Inferior parietal cortex (tissue), 1 donor: ENCODE results near the gene PTPRN2.
"Not testable (repeated sequence)": the region's sequence is repeated elsewhere in the genome, so short reads cannot be mapped to it uniquely, and the experiment has no call there.

ENCODE experiments used
- DNase-seq: peaks from one replicate; pipeline ENCODE4 v3.0.0-alpha.2; 2016; ENCODE audit errors: extremely low spot score

PTPRN2 gene

GRCh38 chr7:158279539-158280447 is 307.8 kb downstream of the PTPRN2 start:
- no peak for DNase-seq

GRCh38 chr7:158278745-158279320 is 308.8 kb downstream of the PTPRN2 start:
- no peak for DNase-seq

- no peak for DNase-seq
These were observed 310.1 kb downstream of the PTPRN2 start for GRCh38 chr7:158277219-158278141.

DNA sequence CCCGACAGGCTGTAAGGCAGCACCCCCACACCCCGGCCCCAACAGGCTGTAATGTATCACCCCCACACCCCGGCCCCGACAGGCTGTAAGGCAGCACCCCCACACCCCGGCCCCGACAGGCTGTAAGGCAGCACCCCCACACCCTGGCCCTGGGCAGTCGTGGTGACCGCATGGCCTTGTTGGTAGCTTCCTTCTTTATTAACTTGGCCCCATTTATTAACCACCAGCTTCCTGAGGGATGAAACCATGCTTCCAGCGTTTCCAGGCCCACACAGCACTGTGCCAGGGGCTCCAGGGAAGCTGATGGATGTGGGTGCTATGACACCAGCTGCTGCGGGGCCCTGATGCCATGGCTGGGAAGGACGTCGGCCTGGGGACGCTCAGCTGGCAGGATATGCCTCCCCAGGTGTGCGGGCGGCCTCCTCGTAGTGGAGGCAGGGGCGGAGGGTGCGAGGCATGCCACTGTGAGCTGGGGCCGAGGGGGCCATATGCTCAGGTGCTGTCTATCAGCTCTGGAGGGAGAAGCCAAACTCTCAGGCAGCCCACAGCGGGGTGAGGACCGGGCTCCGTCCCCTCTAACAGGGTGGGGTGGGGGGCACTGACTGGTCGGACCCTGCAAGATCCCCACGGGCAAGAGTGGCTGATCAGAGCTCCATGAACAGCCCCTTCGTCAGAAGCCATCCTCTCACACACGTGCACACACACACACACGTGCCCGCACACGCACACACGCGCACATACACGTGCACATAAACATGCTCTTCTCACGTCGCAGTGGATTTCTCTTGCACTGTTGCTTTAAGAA is 311.0 kb downstream of the PTPRN2 start:
- DNase-seq = no peak

DNA sequence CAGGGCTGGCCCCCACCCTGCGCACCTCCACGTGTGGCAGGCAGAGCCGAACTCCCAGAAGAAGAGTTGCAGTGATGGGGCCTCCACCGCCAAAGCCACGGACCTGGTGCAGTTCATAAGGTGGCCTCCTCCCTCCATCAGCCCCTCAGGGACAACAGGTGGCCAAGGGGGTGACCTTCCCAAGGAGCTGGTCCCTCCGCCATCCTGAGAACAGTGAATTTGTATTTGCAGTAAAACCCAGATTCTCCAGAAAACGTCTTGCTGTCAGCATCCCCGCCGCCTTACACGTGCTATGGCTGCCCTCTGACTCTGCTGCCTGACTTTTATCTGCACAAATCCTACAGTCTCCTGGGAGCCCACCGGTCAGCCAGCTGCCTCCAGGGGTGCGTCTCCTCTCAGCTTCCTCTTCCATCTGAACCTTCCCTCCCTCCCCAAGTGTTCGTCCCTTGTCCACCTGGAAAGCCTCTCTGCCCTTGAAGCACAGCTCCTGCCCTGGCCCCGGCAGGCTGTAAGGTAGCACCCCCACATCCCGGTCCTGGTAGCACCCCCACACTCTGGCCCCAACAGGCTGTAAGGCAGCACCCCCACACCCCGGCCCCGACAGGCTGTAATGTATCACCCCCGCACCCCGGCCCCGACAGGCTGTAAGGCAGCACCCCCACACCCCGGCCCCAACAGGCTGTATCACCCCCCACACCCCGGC is 311.8 kb downstream of the PTPRN2 start:
- no peak for DNase-seq

DNA sequence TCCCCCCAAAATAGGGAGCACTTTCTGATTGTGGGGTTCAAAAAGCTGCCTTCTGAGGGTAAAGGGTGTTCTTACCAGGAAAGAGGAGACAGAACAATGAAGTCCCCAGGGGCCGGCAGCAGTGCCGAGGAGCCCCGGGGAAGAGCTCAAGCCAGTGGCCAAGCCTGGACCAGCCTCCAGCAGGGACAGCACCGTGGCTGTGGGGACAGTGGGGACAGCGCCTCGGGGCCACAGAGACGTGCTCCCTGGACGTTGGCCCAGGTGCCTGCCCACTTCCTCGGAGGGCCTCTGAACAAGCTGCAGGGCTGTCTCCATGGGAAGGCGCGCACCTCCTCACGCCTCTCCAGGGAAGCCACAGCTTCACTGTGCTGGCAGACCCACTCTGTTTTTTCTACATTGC is 312.6 kb downstream of the PTPRN2 start:
- no peak for DNase-seq

- no peak for DNase-seq
These were observed 313.2 kb downstream of the PTPRN2 start for GRCh38 chr7:158274404-158274811.

DNA sequence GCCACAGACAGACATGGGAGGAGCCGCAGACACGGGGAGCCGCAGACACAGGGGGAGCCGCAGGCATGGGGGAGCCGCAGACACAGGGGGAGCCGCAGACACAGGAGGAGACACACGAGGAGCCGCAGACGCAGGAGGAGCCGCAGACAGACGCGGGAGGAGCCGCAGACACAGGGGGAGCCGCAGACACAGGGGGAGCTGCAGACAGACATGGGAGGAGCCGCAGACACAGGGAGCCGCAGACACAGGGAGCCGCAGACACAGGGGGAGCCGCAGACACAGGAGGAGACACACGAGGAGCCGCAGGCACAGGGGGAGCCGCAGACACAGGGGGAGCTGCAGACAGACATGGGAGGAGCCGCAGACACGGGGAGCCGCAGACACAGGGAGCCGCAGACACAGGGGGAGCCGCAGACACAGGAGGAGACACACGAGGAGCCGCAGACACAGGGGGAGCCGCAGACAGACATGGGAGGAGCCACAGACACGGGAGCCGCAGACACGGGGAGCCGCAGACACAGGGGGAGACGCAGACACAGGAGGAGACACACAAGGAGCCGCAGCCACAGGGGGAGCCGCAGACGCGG is 313.8 kb downstream of the PTPRN2 start:
- not testable (repeated sequence) for DNase-seq

GRCh38 chr7:158273138-158273651 is 314.4 kb downstream of the PTPRN2 start:
- no peak for DNase-seq

- no peak for DNase-seq
These were observed 315.0 kb downstream of the PTPRN2 start for GRCh38 chr7:158272509-158273137.

DNA sequence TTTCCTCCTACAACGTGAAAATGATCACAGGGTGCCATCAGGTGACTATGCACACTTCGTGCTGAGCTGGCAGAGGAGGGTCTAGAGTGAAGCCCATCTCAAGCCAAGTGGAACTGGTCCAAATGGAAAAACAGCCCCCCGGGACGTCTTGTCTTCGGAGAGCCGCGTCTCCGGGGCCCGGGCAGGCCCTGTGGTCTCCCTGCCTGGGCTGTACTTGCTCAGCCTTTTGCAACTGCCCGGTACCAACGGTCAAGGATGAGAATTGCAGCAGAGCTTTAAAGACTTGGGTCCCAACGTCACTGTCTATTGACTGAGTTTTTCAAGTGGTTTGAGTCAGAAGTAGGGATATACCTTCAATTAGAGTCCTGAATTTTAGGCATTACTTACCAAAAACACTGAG is 315.5 kb downstream of the PTPRN2 start:
- no peak for DNase-seq

DNA sequence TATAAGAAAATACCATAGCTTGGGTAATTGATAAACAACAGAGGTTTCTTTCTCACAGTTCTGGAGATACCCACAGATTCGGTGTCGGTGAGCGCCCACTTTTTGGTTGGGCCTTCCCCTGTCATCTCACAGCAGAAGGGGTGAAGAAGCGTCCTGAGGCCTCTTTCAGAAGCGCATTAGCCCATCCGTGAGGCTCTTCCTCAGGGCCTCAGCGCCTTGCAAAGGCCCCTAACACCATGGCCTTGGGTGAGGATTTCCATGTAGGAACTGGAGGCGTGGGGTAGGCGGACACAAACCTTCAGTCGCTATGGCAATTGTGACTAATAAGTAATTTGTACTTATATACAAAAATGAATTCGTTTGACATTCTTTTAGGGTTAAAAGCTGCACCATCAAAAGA is 316.0 kb downstream of the PTPRN2 start:
- no peak for DNase-seq

DNA sequence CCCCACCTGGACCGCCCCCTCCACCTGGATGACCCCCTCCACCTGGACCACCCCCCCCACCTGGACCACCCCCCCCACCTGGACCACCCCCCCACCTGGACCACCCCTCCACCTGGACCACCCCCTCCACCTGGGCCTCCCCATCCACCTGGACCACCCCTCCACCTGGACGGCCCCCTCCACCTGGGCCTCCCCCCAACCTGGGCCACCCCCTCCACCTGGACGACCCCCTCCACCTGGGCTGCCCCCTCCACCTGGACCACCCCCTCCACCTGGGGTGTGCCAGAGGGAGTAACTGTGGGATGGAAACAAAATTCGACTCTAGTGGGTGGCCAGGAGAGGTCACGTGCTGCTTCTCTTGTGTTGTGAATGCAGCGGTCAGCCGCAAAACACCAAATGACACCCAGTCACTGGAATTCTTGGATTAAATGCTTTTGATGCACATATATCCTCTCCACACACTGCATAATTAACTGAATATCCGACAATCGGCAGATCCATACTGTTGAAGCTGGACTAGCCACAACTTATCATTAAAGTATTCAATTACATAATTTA is 316.7 kb downstream of the PTPRN2 start:
- DNase-seq = no peak

DNA sequence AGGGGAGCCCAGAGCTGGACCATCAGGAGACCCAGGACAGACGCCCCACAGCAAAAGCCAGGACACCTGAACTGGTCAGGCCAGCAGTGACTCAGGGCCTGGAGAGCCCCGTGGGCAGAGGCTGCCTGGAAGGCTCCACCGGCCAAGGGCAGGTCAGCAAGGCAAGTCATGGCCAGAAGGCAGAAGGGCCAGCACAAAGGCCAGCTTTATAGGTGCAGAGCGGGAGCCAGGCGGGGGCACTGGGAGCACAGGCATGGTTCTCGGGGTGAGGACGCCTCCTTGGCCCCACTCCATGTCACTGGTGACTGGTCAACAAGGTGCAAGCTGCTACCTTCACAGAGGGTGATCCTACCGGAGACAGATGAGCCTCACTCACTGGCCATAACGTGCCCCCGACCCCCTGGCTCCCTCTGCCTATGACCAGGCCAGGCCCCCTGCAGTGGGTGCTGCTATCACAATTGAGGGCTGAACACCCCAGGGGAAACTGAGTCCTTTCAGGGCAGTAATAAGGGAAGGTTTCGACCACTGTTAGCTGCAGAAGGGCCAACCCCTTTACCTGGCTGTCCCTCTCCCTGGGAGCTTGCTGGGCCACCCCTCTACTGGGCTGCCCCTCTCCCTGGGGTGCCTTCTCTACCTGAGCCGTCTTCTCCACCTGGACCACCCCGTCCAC is 317.4 kb downstream of the PTPRN2 start:
- no peak for DNase-seq

GRCh38 chr7:158268816-158269535 is 318.6 kb downstream of the PTPRN2 start:
- DNase-seq = no peak

DNA sequence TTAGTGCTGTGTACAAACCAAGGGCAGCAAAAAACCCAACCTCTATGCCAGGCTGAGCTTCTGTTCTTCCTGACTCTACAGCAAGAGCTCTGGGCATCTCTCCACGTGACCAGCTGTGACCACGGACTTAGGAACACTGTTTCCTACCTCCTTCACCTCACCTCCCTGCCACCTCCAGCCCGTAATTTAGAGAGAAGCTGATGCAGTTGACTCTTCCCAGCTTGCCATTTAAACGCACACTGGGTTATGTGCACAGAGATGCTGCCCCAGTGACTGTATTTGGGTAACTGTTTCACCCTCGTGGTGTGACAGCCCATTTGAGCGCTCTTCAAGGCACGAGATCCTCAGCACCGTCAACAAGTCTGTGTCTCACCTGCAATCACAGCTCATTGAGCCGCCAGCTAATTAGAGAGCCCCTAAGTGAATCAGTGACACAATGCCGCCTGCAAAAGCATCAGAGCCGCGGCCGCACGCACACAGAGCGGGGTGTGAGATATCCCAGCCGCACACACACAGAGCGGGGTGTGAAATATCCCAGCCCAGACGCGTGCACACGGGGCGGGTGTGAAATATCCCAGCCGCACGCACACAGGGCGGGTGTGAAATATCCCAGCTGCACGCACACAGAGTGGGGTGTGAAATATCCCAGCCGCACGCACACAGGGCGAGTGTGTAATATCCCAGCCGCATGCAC is 319.7 kb downstream of the PTPRN2 start:
- DNase-seq = no peak
